IPS-20b (cell line): Measurements from ENCODE around the gene SCAI.

Source experiments
- H3K27ac ChIP-seq: one replicate; pipeline ENCODE4 v1.5.1; 2013; ENCODE audit warnings: low read length
- H3K27me3 ChIP-seq: 2 replicates; pipeline ENCODE4 v1.6.1; 2013; ENCODE audit warnings: mild to moderate bottlenecking, low read length, inconsistent platforms; ENCODE audit not compliant: insufficient read depth
- H3K36me3 ChIP-seq: 2 replicates; pipeline ENCODE4 v1.6.1; 2013; ENCODE audit warnings: low read depth, mild to moderate bottlenecking, inconsistent platforms, low read length, moderate library complexity; ENCODE audit not compliant: insufficient read depth
- H3K4me1 ChIP-seq: 2 replicates; pipeline ENCODE4 v1.6.1; 2013; ENCODE audit warnings: mild to moderate bottlenecking, control low read depth, inconsistent platforms, low read length, moderate library complexity; ENCODE audit not compliant: insufficient read depth
- H3K4me3 ChIP-seq: 2 replicates; pipeline ENCODE4 v1.5.1; 2013; ENCODE audit warnings: mild to moderate bottlenecking, low read length, inconsistent platforms
- H3K9ac ChIP-seq: 2 replicates; pipeline ENCODE4 v1.6.1; 2013; ENCODE audit warnings: low read depth, mild to moderate bottlenecking, inconsistent platforms, low read length, moderate library complexity
- H3K9me3 ChIP-seq: 2 replicates; pipeline ENCODE4 v1.6.1; 2013; ENCODE audit warnings: mild to moderate bottlenecking, low read depth, low read length, inconsistent platforms; ENCODE audit not compliant: insufficient read depth

SCAI gene

GRCh38 chr9:124954255-124954654 is 189.1 kb downstream of the SCAI start:
- Histone ChIP-seq H3K9ac (no peak overlapping the region), H3K36me3 (peaks cover 16% of the 10 kb centered on the region; the same call in 1 of the 2 replicates), H3K27ac (no peak overlapping the region)

GRCh38 chr9:124950050-124950718 is 193.1 kb downstream of the SCAI start:
- no peaks in the 10 kb centered on the region for H3K27me3 ChIP-seq
- H3K4me1 ChIP-seq = no peaks in the 10 kb centered on the region
- peaks cover 16% of the 10 kb centered on the region; the same call in 1 of the 2 replicates for H3K36me3 ChIP-seq
- H3K9me3 ChIP-seq = no peaks in the 10 kb centered on the region
- H3K4me3 ChIP-seq = no peak overlapping the region
- H3K9ac ChIP-seq = no peak overlapping the region
- no peak overlapping the region for H3K27ac ChIP-seq

More at GRCh38 chr9:124954255-124954654, 189.1 kb downstream of the SCAI start:
- H3K4me3 ChIP-seq = no peak overlapping the region
- H3K4me1 ChIP-seq = no peaks in the 10 kb centered on the region
- H3K9me3 ChIP-seq = no peaks in the 10 kb centered on the region
- no peaks in the 10 kb centered on the region for H3K27me3 ChIP-seq

- no peaks in the 10 kb centered on the region for H3K27me3 ChIP-seq
- no peak overlapping the region for H3K27ac ChIP-seq
- H3K4me3 ChIP-seq = no peak overlapping the region
These were observed 193.9 kb downstream of the SCAI start for GRCh38 chr9:124949387-124949786.

GRCh38 chr9:124947727-124948391 is 195.5 kb downstream of the SCAI start:
- Histone ChIP-seq H3K27me3 (no peaks in the 10 kb centered on the region), H3K9ac (no peak overlapping the region), H3K9me3 (no peaks in the 10 kb centered on the region), H3K4me3 (no peak overlapping the region), H3K4me1 (no peaks in the 10 kb centered on the region), H3K27ac (no peak overlapping the region), H3K36me3 (peaks cover 16% of the 10 kb centered on the region; the same call in 1 of the 2 replicates)

More at GRCh38 chr9:124949387-124949786, 193.9 kb downstream of the SCAI start:
- H3K4me1 ChIP-seq = no peaks in the 10 kb centered on the region
- no peak overlapping the region for H3K9ac ChIP-seq
- no peaks in the 10 kb centered on the region for H3K9me3 ChIP-seq
- peaks cover 16% of the 10 kb centered on the region; the same call in 1 of the 2 replicates for H3K36me3 ChIP-seq

GRCh38 chr9:124946167-124946566 is 197.2 kb downstream of the SCAI start:
- H3K4me3 ChIP-seq = no peak overlapping the region
- 0 out of 2 replicates have a peak, but pooled peaks cover 3% of the 10 kb centered on the region for H3K36me3 ChIP-seq
- no peaks in the 10 kb centered on the region for H3K9me3 ChIP-seq
- no peaks in the 10 kb centered on the region for H3K27me3 ChIP-seq
- no peak overlapping the region for H3K27ac ChIP-seq
- no peak overlapping the region for H3K9ac ChIP-seq
- H3K4me1 ChIP-seq = no peaks in the 10 kb centered on the region

GRCh38 chr9:124941679-124942561 is 201.4 kb downstream of the SCAI start:
- 0 out of 2 replicates have a peak, but pooled peaks cover 3% of the 10 kb centered on the region for H3K4me1 ChIP-seq
- H3K9me3 ChIP-seq = no peaks in the 10 kb centered on the region
- no peaks in the 10 kb centered on the region for H3K36me3 ChIP-seq
- no peaks in the 10 kb centered on the region for H3K27me3 ChIP-seq
- peak overlapping the region; percentile 86; the same call in 1 of the 2 replicates for H3K9ac ChIP-seq
- H3K4me3 ChIP-seq = peak overlapping the region; percentile 90
- no peak overlapping the region for H3K27ac ChIP-seq

GRCh38 chr9:124940894-124941678 is 202.2 kb downstream of the SCAI start, which contains the start of gene GOLGA1:
GOLGA1 (minus strand) TSS chr9:124941083; CDS start chr9:124938711, 2,372 bp downstream.
- Histone ChIP-seq H3K36me3 (no peaks in the 10 kb centered on the region), H3K9me3 (no peaks in the 10 kb centered on the region), H3K27ac (no peak within 1 kb of the TSS), H3K4me3 (peak within 1 kb of the TSS; percentile 90), H3K27me3 (no peaks in the 10 kb centered on the region), H3K4me1 (0 out of 2 replicates have a peak, but pooled peaks cover 3% of the 10 kb centered on the region), H3K9ac (peak within 1 kb of the TSS; percentile 86; the same call in 1 of the 2 replicates)

GRCh38 chr9:124940521-124940893 is 202.8 kb downstream of the SCAI start:
- Histone ChIP-seq H3K4me1 (0 out of 2 replicates have a peak, but pooled peaks cover 3% of the 10 kb centered on the region), H3K9me3 (no peaks in the 10 kb centered on the region), H3K27ac (no peak overlapping the region), H3K4me3 (peak overlapping the region; percentile 90), H3K27me3 (no peaks in the 10 kb centered on the region), H3K36me3 (no peaks in the 10 kb centered on the region), H3K9ac (peak overlapping the region; percentile 79; the same call in 1 of the 2 replicates)

GRCh38 chr9:124939944-124940343 is 203.4 kb downstream of the SCAI start:
- Histone ChIP-seq H3K36me3 (no peaks in the 10 kb centered on the region), H3K4me1 (0 out of 2 replicates have a peak, but pooled peaks cover 3% of the 10 kb centered on the region), H3K27me3 (no peaks in the 10 kb centered on the region), H3K9me3 (no peaks in the 10 kb centered on the region), H3K9ac (peak overlapping the region; percentile 79; the same call in 1 of the 2 replicates), H3K27ac (no peak overlapping the region), H3K4me3 (peak overlapping the region; percentile 90)

- peaks cover 12% of the 10 kb centered on the region for H3K36me3 ChIP-seq
These were observed 209.0 kb downstream of the SCAI start for GRCh38 chr9:124934290-124934689.

More at GRCh38 chr9:124934290-124934689, 209.0 kb downstream of the SCAI start:
- H3K4me1 ChIP-seq = no peaks in the 10 kb centered on the region
- H3K27ac ChIP-seq = no peak overlapping the region
- no peak overlapping the region for H3K4me3 ChIP-seq
- no peak overlapping the region for H3K9ac ChIP-seq
- no peaks in the 10 kb centered on the region for H3K9me3 ChIP-seq
- no peaks in the 10 kb centered on the region for H3K27me3 ChIP-seq
